HG03575 (cell line): ENCODE results near the gene SHROOM2.

ENCODE experiments used
- ATAC-seq: cut with Tn5 transposase; IDR thresholded peaks from one replicate; pipeline ENCODE4 v1.9.1; 2021; ENCODE audit not compliant: unreplicated experiment, insufficient number of reproducible peaks, low FRiP score; ENCODE audit errors: extremely low read depth

Gene SHROOM2

GRCh38 chrX:9859711-9860555 lies 73.7 kb downstream of the SHROOM2 start:
- no peak for ATAC-seq

GRCh38 chrX:9860826-9861225 lies 74.6 kb downstream of the SHROOM2 start:
- no peak for ATAC-seq

GRCh38 chrX:9861711-9862110 lies 75.5 kb downstream of the SHROOM2 start:
- no peak for ATAC-seq

- ATAC-seq, result no peak
Observed at GRCh38 chrX:9862525-9862924, 76.3 kb downstream of the SHROOM2 start.

- no peak for ATAC-seq
Observed at GRCh38 chrX:9862953-9863352, 76.7 kb downstream of the SHROOM2 start.

DNA sequence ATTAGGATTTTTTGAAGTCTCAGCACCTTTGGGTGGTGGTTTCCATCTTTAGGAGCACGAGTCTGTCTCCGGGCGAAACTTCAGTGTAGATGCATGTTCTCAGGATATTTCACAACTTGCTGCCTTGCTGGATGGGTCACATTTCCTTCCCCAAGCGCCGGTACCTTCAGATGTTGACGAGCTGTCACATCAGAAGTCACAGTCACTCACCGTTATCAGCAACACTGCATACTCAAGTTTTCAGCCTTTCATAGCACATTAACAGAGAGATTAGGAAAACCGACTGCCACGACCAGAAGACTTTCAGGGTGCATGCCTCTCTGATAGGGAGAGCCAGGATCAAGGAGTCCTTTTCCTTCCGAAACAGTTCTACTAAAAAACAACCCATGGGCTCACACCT lies 77.8 kb downstream of the SHROOM2 start:
- ATAC-seq, result no peak

- ATAC-seq, result no peak
Observed at GRCh38 chrX:9865804-9866472, 79.7 kb downstream of the SHROOM2 start.

DNA sequence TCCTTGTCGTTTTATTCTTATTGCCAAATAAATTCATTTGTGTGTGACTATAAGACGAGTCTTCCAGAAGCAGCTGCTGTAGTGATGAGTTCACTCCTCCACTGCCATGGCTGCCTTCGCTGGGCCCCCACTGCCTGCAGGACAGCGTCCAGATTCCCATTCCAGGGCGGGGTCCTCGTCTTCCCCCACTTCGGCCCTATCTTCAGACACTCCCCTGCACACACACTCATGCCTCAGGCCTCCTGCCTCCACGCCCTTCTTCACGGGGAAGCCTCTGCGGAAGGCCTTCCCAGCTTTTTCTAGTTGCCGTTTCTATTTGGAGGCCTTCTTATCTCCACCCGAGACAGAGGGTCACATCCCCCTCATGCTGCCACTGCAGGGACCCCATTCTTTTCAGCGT lies 80.4 kb downstream of the SHROOM2 start:
- no peak for ATAC-seq

- ATAC-seq, result no peak
Observed at GRCh38 chrX:9867226-9867625, 81.0 kb downstream of the SHROOM2 start.

- no peak for ATAC-seq
Observed at GRCh38 chrX:9867753-9868152, 81.5 kb downstream of the SHROOM2 start.

DNA sequence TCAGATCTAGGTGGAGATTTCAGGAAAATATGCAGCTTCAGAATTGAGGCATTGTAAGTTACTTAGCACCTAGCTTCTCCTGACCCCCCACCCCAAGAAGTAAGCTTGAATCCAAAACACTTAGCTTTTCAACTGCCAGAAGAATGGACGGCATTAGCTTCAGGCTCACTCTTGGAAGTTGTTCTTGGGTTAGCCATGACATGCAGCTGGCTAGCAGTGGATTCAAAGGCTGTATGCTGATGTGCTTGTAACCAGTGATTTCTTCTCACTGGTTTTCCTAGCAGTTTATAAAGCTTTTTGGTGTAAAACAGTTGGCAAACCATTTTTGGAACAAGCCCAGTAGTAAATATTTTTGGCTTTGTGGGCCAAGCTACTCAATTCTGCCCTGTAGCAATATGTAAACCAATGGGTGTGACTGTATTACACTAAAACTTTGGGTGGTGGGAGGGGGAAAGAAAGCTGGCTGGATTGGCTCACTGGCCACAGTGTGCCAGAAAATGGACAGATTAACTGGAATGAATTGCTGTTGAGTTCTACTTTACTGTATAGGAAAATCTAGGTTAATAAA lies 85.6 kb downstream of the SHROOM2 start:
- no peak for ATAC-seq

DNA sequence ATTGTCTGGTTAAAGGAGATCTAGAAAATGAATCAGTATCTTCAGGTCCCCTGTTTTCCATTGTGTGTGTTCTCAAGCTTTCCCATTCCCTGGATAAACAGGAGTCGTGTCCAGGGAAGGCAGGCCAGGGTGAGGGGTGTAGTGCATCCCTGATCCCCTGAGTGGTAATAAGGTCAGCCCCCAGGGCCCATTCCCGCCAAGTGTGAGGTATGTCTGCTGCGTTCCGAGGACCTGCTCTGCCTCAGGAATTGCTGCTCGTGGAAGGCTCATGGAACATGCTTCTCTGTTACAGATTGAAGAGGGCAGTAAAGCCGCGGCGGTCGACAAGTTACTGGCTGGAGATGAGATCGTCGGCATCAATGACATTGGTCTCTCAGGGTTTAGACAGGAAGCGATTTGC lies 87.1 kb downstream of the SHROOM2 start:
- ATAC-seq, result no peak

- no peak for ATAC-seq
Observed at GRCh38 chrX:9873952-9874351, 87.7 kb downstream of the SHROOM2 start.

- ATAC-seq, result no peak
Observed at GRCh38 chrX:9874483-9874882, 88.3 kb downstream of the SHROOM2 start.

- ATAC-seq, result no peak
Observed at GRCh38 chrX:9875801-9876200, 89.6 kb downstream of the SHROOM2 start.

DNA sequence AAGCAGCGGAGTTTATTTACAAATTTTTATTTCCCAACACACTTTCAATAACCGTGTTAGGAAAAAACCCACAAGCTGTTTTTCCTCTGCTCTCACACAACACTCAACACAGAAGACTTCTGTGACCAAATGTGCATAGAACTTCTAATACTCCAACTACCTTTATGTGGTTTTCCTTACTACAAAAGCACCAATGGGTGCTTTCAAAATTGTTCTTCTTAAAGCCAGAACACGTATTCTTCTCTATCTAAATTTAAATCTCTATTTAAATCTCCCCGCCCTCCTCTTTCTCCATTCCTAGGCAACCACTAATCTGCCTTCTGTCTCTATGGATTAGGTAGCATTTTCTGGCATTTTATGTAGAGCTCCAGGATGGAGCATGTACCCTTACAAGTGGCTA lies 90.0 kb downstream of the SHROOM2 start:
- no peak for ATAC-seq

GRCh38 chrX:9878146-9878820 lies 92.1 kb downstream of the SHROOM2 start:
- ATAC-seq, result no peak

GRCh38 chrX:9880237-9880636 lies 94.0 kb downstream of the SHROOM2 start:
- ATAC-seq, result no peak

GRCh38 chrX:9880870-9881269 lies 94.6 kb downstream of the SHROOM2 start:
- ATAC-seq, result no peak
